HG03095 (cell line): ENCODE measurements around the gene IFNLR1.

Experiments used
- ATAC-seq: cut with Tn5 transposase; IDR thresholded peaks from one replicate; pipeline ENCODE4 v1.9.1; 2021; ENCODE audit warnings: moderate library complexity; ENCODE audit not compliant: unreplicated experiment

Gene IFNLR1

GRCh38 chr1:24178407-24178806 lies 8.7 kb downstream of the IFNLR1 start:
- ATAC-seq, result no peak

- ATAC-seq, result no peak
Measured at GRCh38 chr1:24177161-24177560, 9.9 kb downstream of the IFNLR1 start.

- no peak for ATAC-seq
Measured at GRCh38 chr1:24175033-24175755, 11.9 kb downstream of the IFNLR1 start.

- ATAC-seq, result no peak
Measured at GRCh38 chr1:24173638-24174575, 13.2 kb downstream of the IFNLR1 start.

GRCh38 chr1:24172598-24172997 lies 14.5 kb downstream of the IFNLR1 start:
- ATAC-seq, result no peak

GRCh38 chr1:24169286-24169685 lies 17.8 kb downstream of the IFNLR1 start:
- ATAC-seq, result no peak

GRCh38 chr1:24168245-24168644 lies 18.8 kb downstream of the IFNLR1 start:
- ATAC-seq, result no peak

GRCh38 chr1:24167008-24167407 lies 20.1 kb downstream of the IFNLR1 start:
- no peak for ATAC-seq

GRCh38 chr1:24165500-24165899 lies 21.6 kb downstream of the IFNLR1 start:
- ATAC-seq, result no peak

- ATAC-seq, result no peak
Measured at GRCh38 chr1:24164004-24164403, 23.1 kb downstream of the IFNLR1 start.

GRCh38 chr1:24162201-24162600 lies 24.9 kb downstream of the IFNLR1 start:
- no peak for ATAC-seq

GRCh38 chr1:24161270-24161669 lies 25.8 kb downstream of the IFNLR1 start:
- no peak for ATAC-seq

GRCh38 chr1:24159366-24159765 lies 27.7 kb downstream of the IFNLR1 start:
- no peak for ATAC-seq

- ATAC-seq, result no peak
Measured at GRCh38 chr1:24157918-24158481, 29.1 kb downstream of the IFNLR1 start.

- no peak for ATAC-seq
Measured at GRCh38 chr1:24156542-24157260, 30.4 kb downstream of the IFNLR1 start.

GRCh38 chr1:24155011-24155782 lies 31.9 kb downstream of the IFNLR1 start:
- ATAC-seq, result no peak

- ATAC-seq, result no peak
Measured at GRCh38 chr1:24154215-24154614, 32.9 kb downstream of the IFNLR1 start.

GRCh38 chr1:24152631-24153494 lies 34.2 kb downstream of the IFNLR1 start:
- no peak for ATAC-seq

GRCh38 chr1:24151175-24151533 lies 35.9 kb downstream of the IFNLR1 start:
- no peak for ATAC-seq
